Panc1 (cell line): ENCODE data around the gene SMURF2. TPM values are rescaled to one million over a fixed set of nuclear protein-coding genes. Genes with fewer than 3 reads are reported as not detected.

ENCODE experiments used
- ATAC-seq: fragments of 200-7000 bp; cut with Tn5 transposase; 2 replicates; pipeline ENCODE4 v1.9.1; 2020; ENCODE audit warnings: mild to moderate bottlenecking, moderate library complexity
- BruUV-seq: library from RNA; stranded (reverse); fragments of 400-500 nt; replicated peaks from 2 replicates; lab custom pipeline; 2021; lab: Mats Ljungman, UMichigan
- CTCF ChIA-PET: fragments of 300-600 bp; sonication (Branson Sonifier 250); formaldehyde crosslinking; loops from one replicate; lab custom pipeline; 2022; ENCODE audit warnings: antibody characterized with exemption; lab: Charles Lee
- POLR2A ChIA-PET: fragments of 300-600 bp; sonication (Branson Sonifier 250); formaldehyde crosslinking; loops from one replicate; lab custom pipeline; 2022; ENCODE audit warnings: antibody characterized with exemption; lab: Charles Lee
- DNase-seq: peaks from one replicate; pipeline ENCODE4 v3.0.0-alpha.2; 2010; ENCODE audit warnings: low read depth, low spot score
- H3K27ac ChIP-seq: 2 replicates; pipeline ENCODE4 v1.5.1; 2011; ENCODE audit warnings: mild to moderate bottlenecking, low read length, inconsistent platforms
- H3K27me3 ChIP-seq: fragments of 200-500 bp; sonication (Bioruptor generic); 2 replicates; pipeline ENCODE4 v1.6.0; 2014; ENCODE audit warnings: low read length, inconsistent platforms; ENCODE audit not compliant: control insufficient read depth, insufficient read depth
- H3K36me3 ChIP-seq: fragments of 200-500 bp; sonication (Bioruptor generic); 2 replicates; pipeline ENCODE4 v1.5.1; 2014; ENCODE audit warnings: inconsistent platforms, mild to moderate bottlenecking, low read length, moderate library complexity; ENCODE audit not compliant: control insufficient read depth, insufficient read depth
- H3K4me1 ChIP-seq: 2 replicates; pipeline ENCODE4 v1.5.1; 2011; ENCODE audit warnings: inconsistent platforms, mild to moderate bottlenecking, low read length, moderate library complexity; ENCODE audit not compliant: control insufficient read depth, insufficient read depth
- H3K4me3 ChIP-seq, 2 experiments: 2 replicates each; pipeline ENCODE4 v1.5.1; 2011 to 2012; ENCODE audit warnings: low read depth in 2 of 2, low read length in 2 of 2, mild to moderate bottlenecking in 2 of 2, inconsistent platforms in 1 of 2, moderate library complexity in 1 of 2
- H3K9me3 ChIP-seq: fragments of 200-500 bp; sonication (Bioruptor generic); 2 replicates; pipeline ENCODE4 v1.5.1; 2014; ENCODE audit warnings: low read depth, mild to moderate bottlenecking, inconsistent platforms, low read length, moderate library complexity; ENCODE audit not compliant: control insufficient read depth, insufficient read depth
- CTCF ChIP-seq: fragments of 450-650 bp; IDR thresholded peaks from 2 replicates; pipeline ENCODE4 v1.5.1; 2017; ENCODE audit warnings: mild to moderate bottlenecking
- POLR2AphosphoS5 ChIP-seq: IDR thresholded peaks from 2 replicates; pipeline ENCODE4 v1.6.1; 2012; ENCODE audit warnings: mild to moderate bottlenecking, low read depth, low read length, moderate library complexity
- REST ChIP-seq, 2 experiments: IDR thresholded peaks; 2 replicates each; pipeline ENCODE4 v1.6.1; 2011 to 2012; ENCODE audit warnings: low read depth in 2 of 2, control low read depth in 1 of 2, low read length in 1 of 2, mild to moderate bottlenecking in 1 of 2, moderate library complexity in 1 of 2; ENCODE audit not compliant: insufficient read depth in 1 of 2
- SIN3A ChIP-seq: IDR thresholded peaks from 2 replicates; pipeline ENCODE4 v1.6.1; 2012; ENCODE audit warnings: low read depth, mild to moderate bottlenecking, low read length, moderate library complexity, borderline replicate concordance; ENCODE audit not compliant: insufficient read depth
- TCF7L2 ChIP-seq: IDR thresholded peaks from 2 replicates; pipeline ENCODE4 v1.6.1; 2011; ENCODE audit warnings: mild to moderate bottlenecking, low read depth, low read length, inconsistent platforms
- in situ Hi-C: cut with HindIII; loops from 2 replicates; pipeline ENCODE4 v1.10.0; 2016; ENCODE audit warnings: low sequenced_read_pairs, low pct_unique_long_range_greater_than_20kb
- intact Hi-C: fragments of 100-400 bp; cut with micrococcal nuclease; formaldehyde crosslinking; loops from one replicate; pipeline ENCODE4 v1.10.0; 2022; ENCODE audit not compliant: unreplicated experiment
- total RNA-seq: library from RNA; stranded (reverse); gene quantifications from one replicate; pipeline ENCODE4 v1.2.1, GENCODE V29; 2021; ENCODE audit not compliant: unreplicated experiment

Gene SMURF2
- total RNA-seq, 1 experiment from 2014 or later: 21.3 TPM

DNA sequence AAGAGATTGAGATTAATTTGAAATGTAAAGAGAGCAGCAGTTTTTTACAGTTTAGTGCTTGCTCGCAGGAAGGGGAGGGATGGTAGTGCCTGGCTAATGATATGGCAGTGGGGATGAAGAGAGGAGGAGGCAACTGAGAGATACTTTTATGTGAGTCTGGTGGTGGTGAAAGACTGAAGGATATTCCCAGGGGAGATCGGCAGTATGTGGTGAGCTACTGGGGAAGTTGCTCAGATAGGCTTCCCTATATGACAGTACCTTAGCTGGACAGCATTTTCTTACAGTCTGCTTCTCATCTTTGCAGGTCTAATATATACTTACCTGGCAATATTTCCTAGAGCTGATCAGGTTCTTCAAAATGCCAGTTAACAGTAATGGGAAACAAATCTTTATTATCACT is 146.7 kb downstream of the SMURF2 start:
- CTCF ChIA-PET: no interaction called here

DNA sequence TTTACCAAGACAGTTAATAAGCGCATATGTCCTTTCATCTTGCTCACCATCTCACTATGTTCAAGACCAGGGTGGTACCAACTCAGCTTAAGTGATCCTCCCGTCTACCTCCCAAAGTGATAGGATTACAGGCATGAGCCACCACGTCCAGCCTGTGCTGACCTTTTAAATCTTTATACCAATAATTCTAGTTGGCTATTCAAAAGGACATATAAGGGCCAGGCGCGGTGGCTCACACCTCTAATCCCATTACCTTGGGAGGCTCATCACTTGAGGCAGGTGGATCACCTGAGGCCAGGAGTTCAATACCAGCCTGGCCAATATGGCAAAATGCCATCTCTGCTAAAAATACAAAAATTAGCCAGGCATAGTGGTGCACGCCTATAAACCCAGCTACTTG is 152.9 kb downstream of the SMURF2 start:
- Histone ChIP-seq H3K4me1 (peaks cover 11% of the 10 kb centered on the region), H3K9me3 (no peaks in the 10 kb centered on the region), H3K36me3 (peaks cover 48% of the 10 kb centered on the region), H3K27me3 (no peaks in the 10 kb centered on the region), H3K4me3 (no peak overlapping the region), H3K27ac (no peak overlapping the region)
- DNase-seq: no peak
- in situ Hi-C loops: no loop called here
- CTCF ChIA-PET: no interaction called here
- POLR2A ChIA-PET: interaction anchor here (0.6 kb wide), 1 partner anchor 54 kb away, joined by 4 read pairs; no protein-coding TSS in a partner anchor
- no peak for ATAC-seq
- TF ChIP-seq REST (IDR thresholded peaks at IDR 0.05; ENCODE audit: insufficient read depth in 1 of 2, low read depth in 2 of 2, low read length in 1 of 2) (no peak), SIN3A (no peak), CTCF (no peak), TCF7L2 (no peak), POLR2AphosphoS5 (no peak)
- no TSS peak for BruUV-seq
- intact Hi-C loops: no loop called here

More for the DNA sequence above, 146.7 kb downstream of the SMURF2 start:
- Histone ChIP-seq H3K4me3 (no peak overlapping the region), H3K9me3 (no peaks in the 10 kb centered on the region), H3K4me1 (no peaks in the 10 kb centered on the region), H3K36me3 (peaks cover 28% of the 10 kb centered on the region), H3K27me3 (no peaks in the 10 kb centered on the region), H3K27ac (no peak overlapping the region)
- in situ Hi-C loops: no loop called here
- DNase-seq: no peak
- POLR2A ChIA-PET: no interaction called here
- BruUV-seq: no TSS peak
- TF ChIP-seq REST (IDR thresholded peaks at IDR 0.05; ENCODE audit: insufficient read depth in 1 of 2, low read depth in 2 of 2, low read length in 1 of 2): no peak
- no peak for ATAC-seq
- intact Hi-C loops: no loop called here
